AG04450 (cell line): Measurements from ENCODE around the gene GLA. TPM values are rescaled to one million over a fixed set of nuclear protein-coding genes. Genes with fewer than 3 reads are reported as not detected.

Experiments
- CTCF ChIA-PET: fragments of 300-600, 350-600 bp; formaldehyde crosslinking; extraction: SDS; loops from one replicate; lab custom pipeline; 2022; ENCODE audit warnings: antibody characterized with exemption, inconsistent platforms; lab: Charles Lee
- POLR2A ChIA-PET: fragments of 350-600 bp; formaldehyde crosslinking; extraction: SDS; loops from one replicate; lab custom pipeline; 2021; ENCODE audit warnings: antibody characterized with exemption, inconsistent platforms; lab: Yijun Ruan, JAX
- DNase-seq: peaks from one replicate; pipeline ENCODE4 v3.0.0-alpha.2; 2011; ENCODE audit warnings: low read depth, low spot score
- H3K27ac ChIP-seq: one replicate; pipeline ENCODE4 v1.5.1; 2012; ENCODE audit warnings: low read depth, low read length, control low read depth
- H3K27me3 ChIP-seq: one replicate; pipeline ENCODE4 v1.6.0; 2012; ENCODE audit warnings: low read length; ENCODE audit not compliant: control insufficient read depth, insufficient read depth
- H3K4me3 ChIP-seq: 2 replicates; pipeline ENCODE4 v1.5.1; 2011; ENCODE audit warnings: mild to moderate bottlenecking, low read depth, low read length, control low read depth
- H3K9me3 ChIP-seq: 2 replicates; pipeline ENCODE4 v1.5.1; 2012; ENCODE audit warnings: low read length; ENCODE audit not compliant: control insufficient read depth, insufficient read depth
- polyA plus RNA-seq: library from polyadenylated mRNA; depleted of rRNA; stranded (reverse); fragments of >200 nt; gene quantifications from 2 replicates; pipeline ENCODE4 v1.2.3, GENCODE V29; 2011
- TF ChIP-seq, protein P1 (sequence below): IDR thresholded peaks from 2 replicates; pipeline ENCODE4 v1.5.1; 2011; ENCODE audit warnings: low read depth, low read length, control low read depth, inconsistent platforms

GLA gene
- polyA plus RNA-seq, 1 experiment, result 33.8 TPM

DNA sequence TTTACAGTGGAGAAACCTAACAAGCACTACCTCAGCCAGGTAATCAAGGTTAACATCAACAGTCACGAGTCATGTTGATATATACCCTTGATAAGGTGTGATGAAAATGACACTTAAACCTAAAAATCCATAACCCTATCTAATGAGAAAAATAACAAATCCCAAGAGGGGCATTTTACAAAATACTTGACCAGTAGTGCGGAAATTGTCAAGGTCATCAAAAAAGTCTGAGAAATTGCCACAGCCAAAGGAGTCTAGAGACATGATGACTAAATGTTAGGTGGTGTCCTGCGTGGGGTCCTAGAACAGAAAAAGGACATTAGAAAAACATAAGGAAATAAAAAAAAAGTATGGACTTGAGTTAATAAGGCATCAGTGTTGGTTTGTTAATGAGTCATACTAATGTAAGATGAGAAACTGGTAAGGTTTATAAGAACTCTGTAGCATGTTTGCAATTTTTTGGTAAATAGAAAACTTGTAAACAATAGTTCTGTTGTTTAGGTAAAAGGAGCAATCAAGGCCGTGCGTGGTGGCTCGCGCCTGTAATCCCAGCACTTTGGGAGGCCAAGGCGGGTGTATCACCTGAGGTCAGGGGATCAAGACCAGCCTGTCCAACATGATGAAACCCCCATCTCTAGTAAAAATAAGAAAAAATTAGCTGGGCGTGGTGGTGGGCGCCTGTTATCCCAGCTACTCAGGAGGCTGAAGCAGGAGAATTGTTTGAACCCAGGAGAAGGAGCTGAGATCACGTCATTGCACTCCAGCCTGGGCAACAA lies 14.0 kb downstream of the GLA start:
- H3K27me3 ChIP-seq, result no peaks in the 10 kb centered on the region
- POLR2A ChIA-PET, result interaction anchor here (0.7 kb wide), 1 partner anchor 13 kb away, joined by 3 read pairs; no protein-coding TSS in a partner anchor
- TF ChIP-seq, protein P1, sequence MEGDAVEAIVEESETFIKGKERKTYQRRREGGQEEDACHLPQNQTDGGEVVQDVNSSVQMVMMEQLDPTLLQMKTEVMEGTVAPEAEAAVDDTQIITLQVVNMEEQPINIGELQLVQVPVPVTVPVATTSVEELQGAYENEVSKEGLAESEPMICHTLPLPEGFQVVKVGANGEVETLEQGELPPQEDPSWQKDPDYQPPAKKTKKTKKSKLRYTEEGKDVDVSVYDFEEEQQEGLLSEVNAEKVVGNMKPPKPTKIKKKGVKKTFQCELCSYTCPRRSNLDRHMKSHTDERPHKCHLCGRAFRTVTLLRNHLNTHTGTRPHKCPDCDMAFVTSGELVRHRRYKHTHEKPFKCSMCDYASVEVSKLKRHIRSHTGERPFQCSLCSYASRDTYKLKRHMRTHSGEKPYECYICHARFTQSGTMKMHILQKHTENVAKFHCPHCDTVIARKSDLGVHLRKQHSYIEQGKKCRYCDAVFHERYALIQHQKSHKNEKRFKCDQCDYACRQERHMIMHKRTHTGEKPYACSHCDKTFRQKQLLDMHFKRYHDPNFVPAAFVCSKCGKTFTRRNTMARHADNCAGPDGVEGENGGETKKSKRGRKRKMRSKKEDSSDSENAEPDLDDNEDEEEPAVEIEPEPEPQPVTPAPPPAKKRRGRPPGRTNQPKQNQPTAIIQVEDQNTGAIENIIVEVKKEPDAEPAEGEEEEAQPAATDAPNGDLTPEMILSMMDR, result no peak
- H3K4me3 ChIP-seq, result no peak overlapping the region
- DNase-seq, result no peak
- H3K27ac ChIP-seq, result no peak overlapping the region
- CTCF ChIA-PET, result no interaction called here
- no peaks in the 10 kb centered on the region for H3K9me3 ChIP-seq

DNA sequence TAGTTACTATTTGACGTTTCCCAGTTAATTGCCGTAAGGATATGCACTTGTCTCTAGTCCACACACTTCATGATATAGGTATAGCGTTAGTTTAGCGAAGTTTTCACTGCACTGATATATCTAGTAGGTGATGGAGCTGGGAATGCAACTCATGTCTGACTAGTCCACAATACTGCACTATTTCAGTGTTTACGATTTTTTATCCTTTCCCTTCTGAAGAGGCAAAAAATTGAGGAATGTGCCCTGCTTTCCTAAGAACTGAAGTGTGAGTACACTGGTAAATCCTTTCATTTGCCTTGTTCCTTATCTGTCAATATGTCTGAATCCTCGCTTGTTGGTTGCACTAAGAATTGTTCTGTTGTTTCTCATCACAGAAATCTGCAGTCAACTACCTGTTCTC lies 15.9 kb downstream of the GLA start:
- ChIA-PET CTCF (no interaction called here), POLR2A (interaction anchor here (1.5 to 2.1 kb wide), 2 partner anchors 10 to 16 kb away, joined by 6 to 7 read pairs; partner anchors contain the start of genes GLA and HNRNPH2)
- Histone ChIP-seq H3K4me3 (peak overlapping the region; percentile 75), H3K27ac (no peak overlapping the region), H3K27me3 (peaks cover 2% of the 10 kb centered on the region), H3K9me3 (no peaks in the 10 kb centered on the region)
- TF ChIP-seq, protein P1, result no peak
- no peak for DNase-seq

DNA sequence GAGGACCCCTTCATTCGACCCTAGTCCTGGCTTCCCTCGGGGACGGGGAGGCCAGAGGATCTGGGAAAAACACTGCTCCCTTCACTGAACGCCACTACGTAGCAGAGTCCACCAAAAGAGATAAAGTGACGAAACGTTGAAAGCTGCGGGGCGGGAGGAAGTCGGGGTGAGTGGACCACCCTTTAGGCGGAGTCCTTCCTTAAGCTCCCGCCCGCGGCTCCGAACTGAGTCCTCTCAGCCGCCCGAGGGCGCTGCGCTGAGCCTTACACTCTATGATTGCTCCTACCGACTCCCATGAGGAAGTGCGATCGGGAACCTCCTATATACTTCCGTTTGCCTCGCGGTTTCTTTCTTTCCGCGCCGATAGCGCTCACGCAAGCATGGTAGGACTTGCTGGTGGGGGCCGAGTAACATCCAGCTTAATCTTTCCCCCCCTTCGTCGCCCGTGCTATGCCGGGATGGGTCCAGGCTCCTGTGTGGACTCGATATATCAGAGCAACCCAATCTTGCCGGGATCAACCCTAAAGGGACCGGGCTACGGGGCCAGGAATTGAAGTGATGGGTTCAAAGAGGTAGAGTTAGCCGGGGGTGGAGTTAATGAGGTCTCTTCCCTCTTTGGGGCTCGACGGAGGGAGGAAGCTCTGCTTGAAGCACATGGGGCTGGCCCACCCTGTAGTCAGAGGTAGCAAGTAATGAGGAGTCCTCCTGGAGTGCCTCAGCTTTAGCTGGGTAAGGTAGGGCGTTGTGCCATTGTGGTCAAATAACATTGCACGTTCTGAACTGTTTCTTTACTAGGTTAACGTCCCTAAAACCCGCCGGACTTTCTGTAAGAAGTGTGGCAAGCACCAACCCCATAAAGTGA lies 16.8 kb downstream of the GLA start, which contains the start of gene RPL36A:
RPL36A (plus strand) TSS at position 348 of the 862 bp plus-strand sequence; CDS start at position 381, 33 bp downstream.
- ChIA-PET CTCF (interaction anchor here (0.6 to 1.7 kb wide), 22 partner anchors 9 to 573 kb away, joined by 3 to 13 read pairs (median 4); partner anchors contain the start of gene TIMM8A), POLR2A (interaction anchor here (0.6 to 2.1 kb wide), 11 partner anchors 10 to 161 kb away, joined by 3 to 9 read pairs (median 6); partner anchors contain the start of genes ARMCX1, GLA, HNRNPH2 and TIMM8A)
- Histone ChIP-seq H3K4me3 (peak within 1 kb of the TSS; percentile 75), H3K9me3 (no peaks in the 10 kb centered on the region), H3K27ac (peak within 1 kb of the TSS; percentile 68), H3K27me3 (peaks cover 5% of the 10 kb centered on the region)
- TF ChIP-seq, protein P1, result peak; percentile 77
- DNase-seq, result peak; percentile 72

DNA sequence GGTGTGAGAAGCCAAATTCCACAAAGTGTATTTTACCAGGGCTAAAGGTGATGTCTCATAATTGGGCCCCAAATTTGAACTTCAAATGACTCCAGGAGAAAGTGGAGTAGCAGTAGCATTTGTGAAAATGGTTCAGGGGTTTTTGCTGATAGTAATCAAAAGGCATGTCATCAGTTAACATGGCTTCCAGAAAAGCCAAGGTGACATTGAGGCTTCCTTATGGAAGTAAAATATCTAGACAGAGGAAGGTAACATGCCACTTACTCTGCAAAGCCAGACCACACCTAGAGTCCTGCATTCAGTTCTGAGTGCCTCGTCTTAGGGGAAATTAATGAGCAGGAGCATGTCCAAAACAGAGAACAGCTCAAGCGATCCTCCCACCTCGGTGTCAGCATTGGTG lies 19.1 kb downstream of the GLA start:
- ChIA-PET CTCF (interaction anchor here (1.1 kb wide), 1 partner anchor 8 kb away, joined by 3 read pairs; no protein-coding TSS in a partner anchor), POLR2A (no interaction called here)
- no peak for DNase-seq
- Histone ChIP-seq H3K27me3 (peaks cover 5% of the 10 kb centered on the region), H3K9me3 (no peaks in the 10 kb centered on the region), H3K27ac (no peak overlapping the region), H3K4me3 (no peak overlapping the region)
- TF ChIP-seq, protein P1, result no peak
